ENCODE measurements around the gene FGF14.
A peak's percentile ranks its signal among the peaks of the same experiment; 100 is the strongest.
"Not testable (repeated sequence)": the region's sequence is repeated elsewhere in the genome, so short reads cannot be mapped to it uniquely, and the experiment has no call there.

The FGF14 gene

GRCh38 chr13:101911752-101912151 lies 490.1 kb downstream of the FGF14 start:
- no peak for DNase-seq

DNA sequence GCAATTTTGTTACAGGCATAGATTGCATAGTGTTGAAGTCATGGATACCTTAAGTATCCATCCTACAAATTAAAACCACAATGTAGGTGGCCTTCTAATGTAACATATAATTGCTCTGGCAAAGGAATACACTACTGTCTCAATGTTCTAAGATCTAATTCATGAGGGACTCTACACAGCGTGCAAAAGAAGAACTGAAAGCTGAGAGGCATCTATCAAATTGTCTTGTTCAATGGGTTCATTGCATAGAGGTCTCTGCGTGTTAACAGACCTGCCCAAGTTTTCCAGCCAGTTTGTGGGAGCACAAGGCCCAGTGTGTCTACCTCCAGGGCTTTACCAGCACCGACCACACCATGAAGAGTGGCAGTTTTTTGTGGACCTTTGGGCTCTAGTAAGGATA lies 498.0 kb downstream of the FGF14 start:
- DNase-seq, result no peak

DNA sequence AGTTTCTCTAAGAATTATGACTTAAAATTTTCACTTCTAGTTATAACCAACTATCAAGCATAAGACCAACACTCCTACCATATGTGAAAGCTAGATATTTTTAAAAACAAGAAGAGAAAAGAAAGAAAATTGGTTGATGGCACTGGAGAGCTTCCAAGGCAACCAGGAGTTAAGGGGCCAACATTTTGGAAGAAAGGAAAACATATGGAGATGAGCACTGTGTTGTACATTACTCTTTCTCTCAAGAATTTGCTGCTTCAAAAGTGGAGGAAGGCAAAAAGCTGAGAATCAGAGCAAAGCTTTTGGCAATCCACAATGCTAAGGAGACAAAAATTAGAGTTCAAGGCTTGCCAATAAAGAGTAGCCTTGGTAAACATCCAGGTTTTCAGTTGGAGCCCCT lies 503.2 kb downstream of the FGF14 start:
- DNase-seq, result no peak

- no peak for DNase-seq
These were observed 505.3 kb downstream of the FGF14 start for GRCh38 chr13:101896541-101896940.

DNA sequence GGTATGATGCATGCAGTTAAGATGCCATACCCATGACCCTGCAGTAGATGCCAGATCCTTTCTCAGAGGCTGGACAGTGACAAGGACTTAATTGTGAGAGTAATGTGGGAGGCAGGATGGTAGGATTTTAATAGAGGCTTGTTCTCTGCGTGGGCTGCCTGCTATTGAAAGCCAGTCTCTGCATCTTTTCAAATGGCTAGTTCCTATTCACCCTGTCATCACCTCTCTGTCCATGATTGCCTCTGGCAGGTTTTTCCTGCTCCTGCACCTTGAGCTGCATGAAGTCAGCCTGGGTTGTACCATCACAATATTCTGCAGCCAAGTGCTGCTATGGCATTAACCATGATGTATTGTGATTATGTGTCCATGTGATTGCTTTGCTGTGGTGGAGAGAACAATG lies 508.8 kb downstream of the FGF14 start:
- DNase-seq, result no peak

DNA sequence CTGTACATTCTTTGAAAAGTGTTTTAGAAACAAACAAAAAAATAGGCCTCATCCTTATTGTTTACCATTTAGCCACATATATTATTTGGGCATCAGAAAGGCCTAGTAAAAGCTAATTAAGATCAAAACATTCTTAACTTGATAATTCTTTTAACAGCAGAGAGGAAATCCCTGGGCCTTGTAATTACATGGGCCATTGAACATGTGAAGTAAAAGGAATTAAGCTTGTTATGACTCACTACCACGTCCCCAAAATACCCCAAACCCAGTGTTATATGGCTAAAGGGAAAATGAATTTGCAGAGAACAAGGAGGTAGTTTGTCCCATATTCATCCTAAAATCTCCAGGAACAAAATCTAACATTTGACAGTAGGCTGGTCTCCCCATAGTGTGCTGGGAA lies 509.6 kb downstream of the FGF14 start:
- no peak for DNase-seq

- no peak for DNase-seq
These were observed 520.3 kb downstream of the FGF14 start for GRCh38 chr13:101881593-101881992.

GRCh38 chr13:101880581-101880980 lies 521.3 kb downstream of the FGF14 start:
- DNase-seq, result no peak

DNA sequence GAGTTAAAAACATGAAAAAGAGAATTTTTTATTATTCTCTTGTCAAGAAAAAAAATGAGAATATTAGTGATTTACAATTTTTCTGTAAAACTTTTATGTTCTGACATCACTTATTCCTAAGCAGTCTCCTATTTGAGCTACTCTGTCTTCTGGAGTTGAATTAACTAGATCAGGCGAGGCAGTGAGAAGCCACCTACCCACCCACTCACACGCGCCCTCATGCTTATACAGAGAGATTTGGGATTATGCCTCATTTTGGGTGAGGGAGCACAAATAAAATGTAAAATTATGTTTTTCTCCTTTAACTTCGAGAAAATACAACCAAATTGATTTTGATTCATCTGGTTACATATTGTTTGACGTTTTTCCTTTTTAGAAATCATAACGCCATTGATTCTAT lies 524.9 kb downstream of the FGF14 start:
- DNase-seq, result no peak

DNA sequence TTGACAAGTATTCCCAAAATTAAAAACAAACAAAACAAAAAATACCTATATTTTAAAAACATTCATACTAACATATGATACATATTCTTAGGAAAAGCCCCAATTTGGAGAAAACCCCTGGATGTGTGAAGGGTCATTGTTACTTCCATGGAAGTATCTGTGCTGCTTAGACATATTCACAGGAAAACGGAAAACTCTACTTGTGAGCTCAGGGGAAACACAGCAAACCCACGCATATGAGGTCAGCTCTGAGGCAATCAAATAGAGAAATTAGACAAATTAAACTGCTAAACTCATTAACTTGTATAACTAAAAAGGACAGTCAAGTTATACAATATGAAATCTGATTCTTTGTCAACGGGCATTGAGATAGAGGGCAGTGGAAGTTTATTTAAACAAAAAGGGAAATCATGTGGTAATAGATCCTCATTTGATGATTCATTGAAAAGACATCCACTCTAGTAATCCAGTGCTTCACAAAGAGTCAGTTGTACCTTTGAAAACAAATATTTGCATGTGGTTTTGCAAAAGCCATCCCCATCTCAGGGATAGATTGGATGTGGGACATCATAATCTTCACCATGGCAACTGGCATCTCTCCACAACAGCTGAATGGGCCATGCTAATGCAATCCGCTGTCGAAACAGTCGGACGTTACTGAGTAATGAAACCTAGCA lies 526.0 kb downstream of the FGF14 start:
- peak; percentile 49 for DNase-seq

GRCh38 chr13:101875091-101875490 lies 526.8 kb downstream of the FGF14 start:
- DNase-seq, result no peak

GRCh38 chr13:101869553-101869952 lies 532.3 kb downstream of the FGF14 start:
- no peak for DNase-seq

DNA sequence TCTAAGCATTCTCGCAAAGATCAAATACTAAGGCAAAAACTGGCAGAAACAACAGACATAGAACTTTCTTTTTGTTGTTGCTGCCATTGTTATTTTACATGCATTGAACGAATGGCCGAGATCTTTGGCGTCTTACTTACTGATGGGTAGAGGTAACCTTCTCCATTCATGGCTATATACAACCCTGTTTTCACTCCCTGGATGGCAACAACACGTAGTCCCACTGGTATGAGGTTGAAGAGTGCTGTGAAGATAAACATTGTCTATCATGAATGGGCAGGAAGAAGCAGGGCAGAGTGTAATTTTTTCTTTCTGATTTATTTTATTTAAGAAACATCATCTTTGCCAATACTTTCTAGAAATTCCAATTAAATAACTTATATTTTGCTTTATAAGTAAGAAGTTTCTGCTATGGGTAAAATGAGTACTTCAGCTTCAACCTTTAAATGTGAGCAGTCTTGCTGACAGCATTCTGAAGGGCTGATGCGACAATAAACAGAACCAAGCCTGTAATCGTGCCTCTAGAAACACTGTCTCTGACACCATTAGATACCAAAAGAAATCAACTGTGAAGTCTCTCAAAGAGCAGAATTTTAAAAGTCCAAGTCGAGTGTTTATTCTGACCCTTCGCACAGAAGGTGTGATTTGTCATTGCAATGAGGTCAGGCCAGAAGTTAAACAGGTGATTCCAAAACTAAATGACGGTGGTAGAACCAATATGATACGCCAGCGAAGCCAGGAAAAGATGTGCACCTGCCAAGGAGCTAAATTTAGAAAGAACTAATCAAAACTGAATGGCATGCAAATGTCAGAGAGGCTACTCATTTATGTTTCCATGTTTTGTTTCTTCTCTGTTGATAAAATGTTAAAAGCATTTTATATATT lies 533.0 kb downstream of the FGF14 start:
- DNase-seq, result no peak

DNA sequence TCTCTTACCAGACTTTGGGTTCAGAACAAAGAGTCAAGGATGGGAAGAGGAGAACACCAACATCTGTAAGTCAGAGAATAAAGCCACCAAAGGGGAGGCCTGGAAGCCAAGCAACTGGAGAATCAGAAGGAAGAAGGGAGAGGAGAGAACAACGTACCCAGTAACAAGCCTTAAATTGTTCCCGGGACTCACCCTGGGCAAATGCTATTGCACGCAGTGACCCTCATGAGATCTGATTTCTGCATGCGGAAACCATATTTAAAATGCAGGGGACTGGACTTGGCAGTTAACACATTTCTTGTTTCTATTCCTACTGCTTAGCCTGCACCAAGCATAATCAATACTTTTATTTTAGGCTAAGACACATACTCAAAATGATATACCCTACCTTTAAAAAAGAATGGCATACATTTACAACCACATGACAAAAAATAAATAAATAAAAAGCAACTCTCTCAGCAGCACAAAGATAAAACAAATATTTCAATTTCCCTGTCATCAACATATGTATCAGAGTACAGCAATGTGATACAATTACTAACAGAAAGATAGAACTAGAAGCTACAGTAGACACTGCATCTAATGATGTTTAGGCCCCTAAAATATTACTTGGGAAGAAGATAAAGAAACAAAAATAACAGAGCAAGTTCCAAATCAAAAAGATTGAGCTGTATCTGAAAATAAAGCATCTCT lies 534.8 kb downstream of the FGF14 start:
- DNase-seq, result no peak

GRCh38 chr13:101858860-101859259 lies 543.0 kb downstream of the FGF14 start:
- no peak for DNase-seq

- no peak for DNase-seq
These were observed 555.1 kb downstream of the FGF14 start for GRCh38 chr13:101846701-101847100.

DNA sequence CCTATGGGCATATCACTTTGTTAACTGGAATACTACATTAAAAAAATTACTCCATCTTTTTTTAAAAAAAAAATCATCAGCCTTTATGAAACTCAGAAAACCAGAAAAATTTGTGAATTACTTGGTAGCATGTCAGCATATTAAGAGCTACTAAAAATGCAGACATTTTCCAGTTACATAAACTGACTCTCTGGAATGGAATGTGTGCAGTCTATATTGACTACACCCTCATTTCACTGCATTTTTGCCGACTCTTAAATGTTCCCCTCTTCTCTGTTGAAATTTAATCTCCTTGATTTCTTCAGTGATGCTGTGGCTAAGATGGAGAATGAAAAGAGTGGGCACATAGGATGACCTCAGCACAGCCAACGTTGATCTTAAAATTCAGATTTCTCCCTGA lies 555.6 kb downstream of the FGF14 start:
- no peak for DNase-seq

DNA sequence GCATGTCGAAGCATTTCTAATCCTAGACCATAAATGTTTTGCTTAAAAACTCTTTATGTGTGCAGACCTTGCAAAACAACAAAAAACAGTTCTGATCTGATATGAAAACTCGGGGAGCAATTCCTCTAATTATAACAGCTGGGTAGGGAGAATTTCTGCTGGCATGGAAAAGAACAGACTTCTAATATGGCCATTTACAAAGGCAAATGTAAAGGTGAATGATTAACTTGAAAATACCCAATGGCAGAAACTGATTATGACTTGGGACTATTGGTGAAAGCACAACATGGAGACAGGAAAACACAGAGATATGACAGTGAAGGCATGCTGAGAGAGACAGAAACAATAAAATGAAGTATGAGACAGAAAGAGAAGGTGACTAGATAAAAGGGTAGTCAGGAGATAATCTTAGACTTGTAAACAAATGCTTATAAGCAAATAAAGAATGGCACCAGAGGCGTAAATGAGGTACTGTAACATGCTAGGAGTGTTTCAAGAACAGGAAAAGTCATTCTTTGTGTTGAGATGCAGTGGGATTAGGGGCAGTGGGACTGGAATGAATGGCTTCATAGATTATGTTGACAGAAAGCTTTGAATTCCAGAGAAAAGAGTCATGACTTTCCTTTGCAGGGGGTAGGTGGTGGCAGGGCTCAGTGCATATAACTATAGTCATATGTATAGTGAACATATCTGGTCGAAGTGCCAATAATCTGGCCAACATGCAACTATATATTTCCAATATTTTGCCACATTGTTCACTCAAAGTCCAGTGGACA lies 556.4 kb downstream of the FGF14 start:
- peak; percentile 16 for DNase-seq

GRCh38 chr13:101841698-101842097 lies 560.1 kb downstream of the FGF14 start:
- DNase-seq, result no peak

GRCh38 chr13:101838323-101838722 lies 563.5 kb downstream of the FGF14 start:
- no peak for DNase-seq

GRCh38 chr13:101837778-101838177 lies 564.1 kb downstream of the FGF14 start:
- DNase-seq, result not testable (repeated sequence)

- DNase-seq, result no peak
These were observed 564.6 kb downstream of the FGF14 start for GRCh38 chr13:101837288-101837687.

GRCh38 chr13:101835920-101836319 lies 565.9 kb downstream of the FGF14 start:
- no peak for DNase-seq

Data from kidney glomerular epithelial cell (primary cell).